Kidney (tissue), 14 donors: ENCODE data around the gene OSBPL8. TPM values are rescaled to one million over a fixed set of nuclear protein-coding genes. Genes with fewer than 3 reads are reported as not detected.
"Not testable (repeated sequence)": the region's sequence is repeated elsewhere in the genome, so short reads cannot be mapped to it uniquely, and the experiment has no call there.

Source experiments
- DNase-seq, 5 donors: peaks; one replicate each; pipeline ENCODE4 v3.0.0-alpha.2; 2013 to 2020
- FAIRE-seq: peaks from 2 replicates; lab custom pipeline; 2012; peaks lifted over from hg19 to GRCh38; lab: Jason Lieb, UNC
- H3K27ac ChIP-seq, 2 donors: one replicate each; pipeline ENCODE4 v1.7.0; 2013; ENCODE audit warnings: low read depth in 2 of 2, low read length in 2 of 2, inconsistent platforms in 1 of 2
- H3K27me3 ChIP-seq: one replicate; pipeline ENCODE4 v1.7.1; 2013; ENCODE audit warnings: low read length, inconsistent platforms; ENCODE audit not compliant: control insufficient read depth, insufficient read depth
- H3K36me3 ChIP-seq, 3 donors: one replicate each; pipeline versions ENCODE4 v1.7.0 to v1.7.1; 2013; ENCODE audit warnings: low read length in 3 of 3, control low read depth in 1 of 3, inconsistent platforms in 1 of 3; ENCODE audit not compliant: insufficient read depth in 3 of 3, control insufficient read depth in 2 of 3
- H3K4me1 ChIP-seq, 3 donors: one replicate each; pipeline versions ENCODE4 v1.7.0 to v1.7.1; 2013; ENCODE audit warnings: low read length in 3 of 3, inconsistent platforms in 1 of 3, low read depth in 1 of 3; ENCODE audit not compliant: control insufficient read depth in 2 of 3, insufficient read depth in 2 of 3
- H3K4me3 ChIP-seq, 3 donors: one replicate each; pipeline versions ENCODE4 v1.7.0 to v1.8.1; 2013; ENCODE audit warnings: low read length in 3 of 3, control low read depth in 1 of 3, inconsistent platforms in 1 of 3
- H3K9ac ChIP-seq, 3 donors: one replicate each; pipeline versions ENCODE4 v1.7.0 to v1.7.1; 2013; ENCODE audit warnings: low read length in 3 of 3, control low read depth in 1 of 3, inconsistent platforms in 1 of 3
- H3K9me3 ChIP-seq, 3 donors: one replicate each; pipeline versions ENCODE4 v1.7.0 to v1.7.1; 2013; ENCODE audit warnings: low read length in 3 of 3, control low read depth in 1 of 3, inconsistent platforms in 1 of 3; ENCODE audit not compliant: control insufficient read depth in 2 of 3, insufficient read depth in 1 of 3
- intact Hi-C: fragments of 100-400 bp; cut with DNase I; formaldehyde crosslinking; loops from one replicate; pipeline ENCODE4 v1.11.1; 2022
- polyA plus RNA-seq: library from polyadenylated mRNA; stranded (reverse); fragments of 350-450 nt; fragmentation: Illumina TruSeq; extraction: RNeasy Lipid Tissue Mini Kit (QIAGEN cat#74804); gene quantifications from one replicate; pipeline ENCODE4 v1.2.3, GENCODE V29; 2014; ENCODE audit warnings: low read depth, low replicate concordance; ENCODE audit not compliant: insufficient read depth
- total RNA-seq: library from RNA; stranded (reverse); fragmentation: NEBNext Ultra II Directional; extraction: Animal tissue kit (Norgen Biotek cat#: 25700); gene quantifications from one replicate; pipeline ENCODE4 v1.2.1, GENCODE V29; 2021
- TF ChIP-seq, protein P1 (sequence below): IDR thresholded peaks from 3 replicates; pipeline ENCODE4 v1.5.1; 2012; ENCODE audit warnings: mild to moderate bottlenecking, moderate library complexity, borderline replicate concordance; ENCODE audit not compliant: insufficient read depth; ENCODE audit errors: extremely low read depth
- donor health status: control.
- donor health status: control.
- donor health status: control.
- donor health status: control.
- donor health status: control.
- donor health status: DM: yes; HTN: yes; CAD: no.
- donor health status: Normal renal cell carcinoma (clear cell type).

OSBPL8 gene
- total and polyA plus RNA-seq, 2 donors from 2014 or later: 11.5 to 69.7 TPM

DNA sequence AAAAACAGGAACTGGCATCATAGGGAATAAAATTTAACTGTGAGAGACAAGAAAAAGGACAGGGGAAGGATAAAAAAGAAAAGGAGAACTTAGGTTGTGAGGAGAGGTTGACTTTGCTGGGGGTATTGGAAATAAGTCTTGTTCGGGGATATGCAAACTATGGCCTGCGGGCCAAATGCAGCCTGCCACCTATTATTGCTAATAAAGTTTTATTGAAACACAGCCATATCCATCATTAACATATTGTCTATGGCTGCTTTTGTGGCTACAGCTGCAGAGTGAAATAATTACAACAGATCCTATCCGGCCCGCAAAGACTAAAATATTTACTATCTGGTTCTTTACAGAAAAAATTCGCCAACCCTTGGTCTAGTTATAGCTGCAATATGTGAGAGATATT lies 230.0 kb downstream of the OSBPL8 start:
- Histone ChIP-seq H3K36me3 (no peaks in the 10 kb centered on the region), H3K9ac (no peak overlapping the region), H3K4me1 (no peaks in the 10 kb centered on the region), H3K27ac (no peak overlapping the region), H3K4me3 (no peak overlapping the region), H3K9me3 (no peaks in the 10 kb centered on the region), H3K27me3 (no peaks in the 10 kb centered on the region)
- FAIRE-seq (no peak), DNase-seq (no peak)
- TF ChIP-seq, protein P1, sequence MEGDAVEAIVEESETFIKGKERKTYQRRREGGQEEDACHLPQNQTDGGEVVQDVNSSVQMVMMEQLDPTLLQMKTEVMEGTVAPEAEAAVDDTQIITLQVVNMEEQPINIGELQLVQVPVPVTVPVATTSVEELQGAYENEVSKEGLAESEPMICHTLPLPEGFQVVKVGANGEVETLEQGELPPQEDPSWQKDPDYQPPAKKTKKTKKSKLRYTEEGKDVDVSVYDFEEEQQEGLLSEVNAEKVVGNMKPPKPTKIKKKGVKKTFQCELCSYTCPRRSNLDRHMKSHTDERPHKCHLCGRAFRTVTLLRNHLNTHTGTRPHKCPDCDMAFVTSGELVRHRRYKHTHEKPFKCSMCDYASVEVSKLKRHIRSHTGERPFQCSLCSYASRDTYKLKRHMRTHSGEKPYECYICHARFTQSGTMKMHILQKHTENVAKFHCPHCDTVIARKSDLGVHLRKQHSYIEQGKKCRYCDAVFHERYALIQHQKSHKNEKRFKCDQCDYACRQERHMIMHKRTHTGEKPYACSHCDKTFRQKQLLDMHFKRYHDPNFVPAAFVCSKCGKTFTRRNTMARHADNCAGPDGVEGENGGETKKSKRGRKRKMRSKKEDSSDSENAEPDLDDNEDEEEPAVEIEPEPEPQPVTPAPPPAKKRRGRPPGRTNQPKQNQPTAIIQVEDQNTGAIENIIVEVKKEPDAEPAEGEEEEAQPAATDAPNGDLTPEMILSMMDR: no peak
- intact Hi-C loops: no loop called here

DNA sequence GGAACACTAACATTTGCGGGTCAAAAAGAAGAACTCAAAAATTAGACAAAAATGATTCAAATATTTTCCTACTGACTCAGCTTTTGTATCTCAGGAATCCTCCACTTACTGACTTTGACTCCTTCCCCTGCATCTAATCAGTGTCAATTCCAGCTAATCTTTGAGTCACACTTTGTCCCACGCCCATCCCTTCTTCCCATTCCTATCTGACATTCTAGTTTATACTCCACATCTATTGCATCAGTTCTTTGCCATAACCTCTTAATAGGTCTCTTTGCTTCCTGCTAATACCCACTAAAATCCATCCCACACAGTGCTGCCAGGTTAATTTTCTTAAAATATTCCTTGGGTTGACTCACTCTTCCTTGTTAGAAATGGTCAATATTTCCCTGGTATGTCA lies 230.4 kb downstream of the OSBPL8 start:
- Histone ChIP-seq H3K9me3 (no peaks in the 10 kb centered on the region), H3K36me3 (no peaks in the 10 kb centered on the region), H3K9ac (no peak overlapping the region), H3K27ac (no peak overlapping the region), H3K4me1 (no peaks in the 10 kb centered on the region), H3K4me3 (no peak overlapping the region), H3K27me3 (no peaks in the 10 kb centered on the region)
- DNase-seq (no peak), FAIRE-seq (no peak)
- intact Hi-C loops: no loop called here
- TF ChIP-seq, protein P1: no peak

- FAIRE-seq: not testable (repeated sequence)
Measured at GRCh38 chr12:76319595-76320319, 239.8 kb downstream of the OSBPL8 start.

GRCh38 chr12:76318773-76319594 lies 240.6 kb downstream of the OSBPL8 start:
- Histone ChIP-seq H3K4me3 (no peak overlapping the region), H3K9me3 (no peaks in the 10 kb centered on the region), H3K4me1 (no peaks in the 10 kb centered on the region), H3K9ac (no peak overlapping the region), H3K27me3 (no peaks in the 10 kb centered on the region), H3K36me3 (no peaks in the 10 kb centered on the region), H3K27ac (no peak overlapping the region)
- no peak for FAIRE-seq
- TF ChIP-seq, protein P1: no peak
- DNase-seq: no peak
- intact Hi-C loops: no loop called here

More at GRCh38 chr12:76319595-76320319, 239.8 kb downstream of the OSBPL8 start:
- H3K4me1 ChIP-seq, H3K27ac ChIP-seq, intact Hi-C loops, H3K9me3 ChIP-seq, DNase-seq, H3K4me3 ChIP-seq, H3K27me3 ChIP-seq, H3K9ac ChIP-seq, H3K36me3 ChIP-seq: not testable (repeated sequence)
